ENCODE data around the gene HS6ST2.

Gene HS6ST2

DNA sequence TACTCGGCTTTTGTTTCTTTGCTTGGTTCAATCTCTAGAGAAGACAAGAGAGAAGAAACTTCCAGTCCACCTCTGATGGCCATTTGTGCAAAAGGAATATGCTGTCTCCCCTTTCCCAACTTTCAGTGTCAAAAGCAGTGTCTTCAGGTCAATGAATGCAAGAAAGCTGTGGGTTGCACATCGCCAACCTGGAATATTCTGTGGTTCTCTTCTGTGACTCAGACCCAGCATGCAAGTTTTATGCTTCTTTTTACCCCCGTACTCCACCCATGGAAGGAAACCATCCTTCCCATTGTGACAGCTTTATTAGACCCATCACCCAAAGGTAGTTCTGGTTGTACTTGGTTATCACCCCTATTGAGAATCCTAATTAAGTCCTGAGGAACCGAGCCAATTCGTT is 334.0 kb downstream of the HS6ST2 start:
- no peak for DNase-seq (ENCODE audit: low read depth in 2 of 3, low spot score in 1 of 3)

DNA sequence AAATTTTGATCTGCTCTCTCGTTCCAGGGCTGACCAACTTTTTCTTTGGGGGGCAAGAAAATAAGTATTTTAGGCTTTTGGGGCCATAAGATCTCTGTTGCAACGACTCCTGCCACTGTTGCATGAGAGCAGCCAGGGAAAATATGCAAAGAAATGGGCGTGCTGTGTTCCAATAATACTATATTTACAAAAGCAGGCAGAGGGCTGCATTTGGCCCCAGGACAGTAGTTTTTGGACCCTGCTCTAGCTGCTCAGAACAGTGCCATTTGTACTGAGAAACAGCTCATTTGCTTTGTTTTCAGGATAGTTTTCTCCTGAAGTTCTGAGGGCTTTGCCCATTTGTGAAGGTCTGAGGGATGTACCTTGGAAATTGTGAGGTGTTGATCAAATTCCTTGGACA is 334.5 kb downstream of the HS6ST2 start:
- no peak for DNase-seq (ENCODE audit: low read depth in 2 of 3, low spot score in 1 of 3)

DNA sequence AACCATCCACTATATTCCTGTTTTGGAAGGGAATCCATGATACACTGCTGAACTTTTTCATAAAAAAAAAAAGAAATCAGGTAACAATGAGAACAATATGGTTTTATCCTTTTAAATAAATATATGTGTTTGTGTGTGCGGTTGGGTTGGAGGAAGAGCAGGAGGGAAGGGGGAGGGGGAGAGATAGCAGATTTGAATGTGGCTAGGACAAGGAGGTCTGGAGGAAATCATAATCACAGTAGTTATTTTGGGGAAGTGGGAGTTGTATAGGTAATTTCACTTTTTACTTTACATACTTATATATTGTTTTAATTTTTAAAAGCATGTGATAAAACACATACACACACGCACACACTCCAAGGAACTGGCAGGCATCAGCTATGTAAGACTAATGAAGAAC is 335.1 kb downstream of the HS6ST2 start:
- no peak for DNase-seq (ENCODE audit: low read depth in 2 of 3, low spot score in 1 of 3)

DNA sequence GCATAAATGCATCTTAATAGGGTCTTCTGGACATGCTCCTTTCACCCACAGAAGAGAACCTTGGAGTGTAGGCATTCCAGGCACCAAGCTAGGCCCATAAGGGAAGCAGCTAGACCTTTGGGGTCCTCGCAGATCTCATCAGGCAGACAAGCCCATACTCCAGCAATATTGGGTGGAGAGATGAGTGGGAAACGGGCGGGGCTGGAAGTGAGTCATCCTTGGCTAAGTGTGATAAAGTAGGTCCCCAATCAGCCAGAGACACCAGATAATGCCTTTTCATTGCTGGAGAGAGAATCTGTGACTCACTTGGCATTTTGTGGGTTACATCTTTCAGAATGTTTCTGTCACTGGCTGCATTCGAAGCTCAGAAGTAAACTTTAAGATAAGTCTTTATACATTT is 336.3 kb downstream of the HS6ST2 start:
- peak; percentile 37 to 43 (median 40) for DNase-seq (ENCODE audit: low read depth in 2 of 3, low spot score in 1 of 3)

DNA sequence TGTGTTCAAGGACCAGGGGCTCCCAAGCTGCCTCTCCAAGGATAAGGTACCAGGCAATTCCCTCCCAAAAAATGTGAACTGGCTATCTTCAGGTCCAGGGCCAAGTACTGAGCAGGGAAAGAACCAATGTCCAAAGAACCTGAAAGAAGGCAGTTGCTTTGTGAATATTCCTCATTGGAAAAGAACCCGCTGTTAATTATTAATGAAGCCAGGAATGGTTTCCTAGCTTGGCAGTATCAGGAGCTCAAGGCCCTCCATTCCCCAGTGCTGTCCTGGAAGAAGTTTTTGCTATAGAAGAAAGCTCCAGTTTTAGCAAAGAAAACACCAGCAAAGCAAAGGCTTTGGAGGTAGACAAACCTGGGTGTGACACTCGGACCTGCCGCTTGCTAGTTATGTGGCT is 339.6 kb downstream of the HS6ST2 start:
- no peak for DNase-seq (ENCODE audit: low read depth in 2 of 3, low spot score in 1 of 3)

DNA sequence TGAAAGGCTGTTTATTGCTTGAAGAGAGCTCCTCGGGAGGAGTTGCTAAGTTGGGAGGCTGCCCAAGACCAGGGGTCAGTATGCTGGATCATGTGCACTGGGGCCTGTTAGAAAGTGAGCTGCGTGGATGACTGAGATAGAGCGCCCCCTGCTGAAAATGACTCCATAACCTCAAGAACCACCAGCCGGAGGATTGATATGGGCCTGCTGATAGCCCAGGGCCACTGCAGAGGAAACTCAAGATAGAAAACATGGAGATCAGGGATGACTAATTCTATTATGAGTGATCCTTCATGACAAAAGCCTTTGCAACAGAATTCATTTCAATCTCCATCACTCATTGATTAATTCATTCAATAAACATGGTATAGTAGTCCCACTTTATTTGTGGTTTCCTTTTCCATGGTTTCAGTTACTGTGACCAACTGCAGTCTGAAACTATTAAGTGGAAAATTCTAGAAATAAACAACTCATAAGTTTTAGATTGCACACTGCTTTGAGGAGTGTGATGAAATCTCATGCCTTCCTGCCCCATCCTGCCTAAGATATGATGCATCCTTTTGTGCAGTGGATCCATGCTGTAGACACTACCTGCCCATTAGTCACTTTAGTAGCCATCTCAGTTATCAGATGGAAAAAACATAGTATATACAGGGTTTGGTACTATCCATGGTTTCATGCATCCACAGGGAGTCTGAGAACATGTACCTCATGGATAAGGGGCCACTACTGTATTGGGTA is 342.9 kb downstream of the HS6ST2 start:
- peak; percentile 11 to 46 (median 12) for DNase-seq (ENCODE audit: low read depth in 2 of 3, low spot score in 1 of 3)

DNA sequence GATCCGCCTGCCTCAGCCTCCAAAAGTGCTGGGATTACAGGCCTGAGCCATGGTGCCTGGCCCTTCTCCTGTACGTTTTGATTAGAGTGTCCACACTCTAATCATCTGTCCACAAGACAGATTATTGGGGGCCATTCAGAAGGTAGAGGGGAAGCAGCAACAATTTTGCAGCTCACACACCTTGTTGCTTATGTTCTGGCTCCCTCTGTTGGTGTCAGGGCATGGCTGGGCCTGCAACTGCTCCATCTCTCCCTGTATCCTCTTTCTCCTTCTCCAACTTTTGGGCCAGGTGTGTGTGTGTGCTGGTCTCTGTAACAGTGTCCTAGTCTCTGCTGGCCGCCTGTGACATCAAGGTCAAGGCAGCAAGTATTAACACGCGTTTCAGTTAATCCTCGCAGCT is 344.1 kb downstream of the HS6ST2 start:
- DNase-seq (ENCODE audit: low read depth in 2 of 3, low spot score in 1 of 3) = no peak

DNA sequence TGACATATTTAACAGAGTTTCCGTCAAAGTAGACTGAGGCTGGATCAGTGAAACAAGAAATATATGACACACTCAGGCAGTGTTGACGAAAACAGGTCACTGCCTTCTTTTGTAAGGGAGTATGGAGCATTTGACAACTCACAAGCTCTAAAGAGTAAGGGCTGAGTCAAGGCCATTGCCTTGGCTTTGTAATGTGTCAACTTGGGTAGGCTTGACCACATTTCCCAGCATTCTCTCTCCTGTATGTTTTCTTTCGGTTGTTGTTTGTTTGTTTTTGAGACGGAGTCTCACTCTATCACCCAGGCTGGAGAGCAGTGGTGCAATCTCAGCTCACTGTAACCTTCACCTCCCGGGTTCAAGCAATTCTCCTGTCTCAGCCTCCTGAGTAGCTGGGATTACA is 344.6 kb downstream of the HS6ST2 start:
- no peak for DNase-seq (ENCODE audit: low read depth in 2 of 3, low spot score in 1 of 3)

DNA sequence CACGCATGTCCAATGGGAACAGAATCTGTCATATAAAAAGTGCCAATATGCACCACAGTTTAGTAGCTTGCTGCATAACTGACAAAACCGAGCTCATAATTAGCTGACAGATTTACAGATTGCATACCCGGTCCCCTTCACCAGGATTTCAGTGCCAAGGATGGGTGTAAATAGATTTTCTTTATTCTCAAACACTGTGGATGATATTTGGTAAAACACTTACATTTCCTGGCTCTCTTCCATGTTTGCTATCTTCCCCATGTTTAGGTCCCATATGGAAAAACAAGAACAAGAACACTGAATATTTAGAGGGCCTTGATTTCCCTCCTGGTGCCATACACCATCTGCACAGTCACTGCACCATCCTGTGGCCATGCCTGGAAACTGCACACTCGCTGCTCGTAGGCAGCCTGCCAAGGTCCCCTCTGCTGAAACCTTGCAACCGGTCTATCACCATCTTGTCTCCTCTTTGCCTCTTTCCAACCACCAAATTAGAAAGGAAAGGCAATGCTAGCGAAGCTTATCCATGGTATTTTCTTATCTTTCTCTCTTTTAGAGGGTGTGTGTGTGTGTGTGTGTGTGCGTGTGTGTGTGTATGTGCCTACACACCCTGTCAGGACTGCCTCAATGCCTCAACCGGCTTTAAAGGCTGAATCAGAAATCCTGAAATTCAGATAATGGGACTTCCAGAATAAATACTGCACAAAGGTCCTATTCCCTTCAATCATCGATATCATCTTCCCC is 345.4 kb downstream of the HS6ST2 start:
- DNase-seq (ENCODE audit: low read depth in 2 of 3, low spot score in 1 of 3) = peak; percentile 15 to 41 (median 15)

DNA sequence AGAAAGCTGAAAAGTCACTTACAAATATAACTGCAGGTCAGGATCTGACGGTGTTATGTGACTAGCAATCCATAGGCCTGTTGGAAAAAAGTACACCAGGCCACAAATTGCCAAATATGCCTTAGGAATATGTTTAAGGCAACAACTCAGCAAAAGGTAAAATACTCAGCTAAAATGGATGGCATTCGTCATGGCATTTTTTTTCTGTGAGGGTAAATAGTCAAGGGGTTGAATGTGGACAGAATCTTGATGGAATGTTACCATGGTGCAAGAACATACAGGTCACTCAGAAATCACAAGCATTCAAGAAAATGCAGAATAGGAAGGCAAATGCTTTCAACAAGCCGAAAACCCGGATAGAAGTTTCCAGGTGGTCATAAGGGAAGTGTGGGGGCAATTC is 347.9 kb downstream of the HS6ST2 start:
- DNase-seq (ENCODE audit: low read depth in 2 of 3, low spot score in 1 of 3) = no peak

DNA sequence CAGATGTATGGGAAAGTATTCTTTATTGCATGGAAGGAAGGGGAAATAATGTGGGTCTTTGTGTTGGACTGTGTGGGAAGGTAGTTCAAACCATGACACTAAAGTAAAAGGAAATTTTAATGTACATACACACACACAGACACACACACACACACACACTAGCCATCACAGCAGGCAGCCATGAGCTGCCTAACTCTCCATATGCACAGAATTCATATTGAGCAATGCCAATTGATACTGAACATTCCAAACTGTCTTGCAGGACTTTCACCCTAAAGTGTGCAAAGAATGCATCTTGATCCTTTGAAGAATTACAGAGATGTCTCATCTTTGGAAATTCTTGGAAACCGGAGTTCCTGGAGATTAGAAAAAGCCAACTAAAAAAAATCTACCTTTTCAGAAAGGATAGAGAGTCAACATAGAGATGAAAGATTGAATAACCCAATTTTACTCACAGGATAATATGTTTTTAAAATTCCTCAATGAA is 349.0 kb downstream of the HS6ST2 start:
- no peak for DNase-seq (ENCODE audit: low read depth in 2 of 3, low spot score in 1 of 3)

DNA sequence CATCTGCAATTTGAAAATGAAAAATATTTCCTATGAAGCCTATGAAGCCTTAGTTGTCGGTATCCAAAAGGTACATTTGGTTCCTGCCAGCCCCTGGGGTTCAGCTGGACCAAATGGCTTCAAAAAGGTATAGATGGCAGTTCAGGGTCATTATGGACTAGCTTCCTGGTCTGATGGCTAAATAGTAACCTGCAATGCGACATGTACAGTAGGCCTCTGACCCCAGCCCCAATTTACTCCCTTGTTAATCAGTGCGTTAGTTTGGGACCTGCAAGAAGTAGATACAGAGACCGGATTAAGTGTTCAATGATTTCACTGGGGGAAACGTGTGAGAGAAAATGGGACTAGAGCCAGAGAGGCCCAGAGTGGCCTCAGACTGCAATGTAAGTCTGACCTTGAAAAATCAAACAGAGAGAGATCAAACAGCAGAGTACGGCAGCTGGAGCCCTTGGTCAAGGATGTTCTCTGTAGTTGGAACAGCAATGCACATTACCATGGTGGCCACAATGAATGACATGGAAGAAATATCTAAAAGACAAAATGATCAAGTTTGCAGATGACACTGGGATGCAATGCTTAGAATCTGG is 354.6 kb downstream of the HS6ST2 start:
- DNase-seq (ENCODE audit: low read depth in 2 of 3, low spot score in 1 of 3) = no peak

DNA sequence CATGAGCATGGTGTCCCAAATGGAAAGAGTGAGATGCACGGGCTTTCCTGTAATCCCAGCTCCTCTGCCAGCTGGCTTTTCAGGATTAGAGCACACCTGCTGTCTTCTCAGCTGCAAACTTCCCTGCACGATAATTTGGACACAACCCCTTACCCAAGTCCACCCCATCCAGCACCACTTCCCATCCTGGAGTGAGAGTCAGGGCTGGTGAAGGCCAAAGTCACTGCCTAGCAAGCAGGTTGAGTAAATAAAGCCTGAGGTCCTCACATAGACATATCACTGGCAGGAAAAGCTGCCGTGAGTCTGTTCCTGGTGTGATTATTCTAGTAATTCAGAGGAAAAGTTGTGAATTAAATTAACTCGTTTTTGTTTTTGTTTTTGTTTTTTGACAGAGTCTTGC is 355.7 kb downstream of the HS6ST2 start:
- DNase-seq (ENCODE audit: low read depth in 2 of 3, low spot score in 1 of 3) = no peak

DNA sequence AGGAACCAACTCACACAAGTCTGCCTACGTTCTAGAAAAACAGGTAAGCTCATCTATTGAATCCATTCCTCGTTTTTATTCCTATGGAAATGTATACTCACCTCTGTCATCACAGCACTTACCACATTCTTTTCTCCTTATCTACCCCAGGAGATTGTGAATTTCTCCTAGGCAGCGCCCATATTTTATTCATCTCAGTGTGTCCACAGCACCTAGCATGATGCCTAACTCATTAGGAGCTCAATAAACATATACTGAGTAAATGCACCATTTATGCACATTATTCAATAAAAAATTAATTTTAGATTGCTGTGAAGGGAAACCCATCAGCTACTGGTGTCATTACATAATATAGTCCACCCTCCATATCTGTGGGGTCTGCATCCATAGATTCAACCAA is 363.4 kb downstream of the HS6ST2 start:
- no peak for DNase-seq (ENCODE audit: low read depth in 2 of 3, low spot score in 1 of 3)

DNA sequence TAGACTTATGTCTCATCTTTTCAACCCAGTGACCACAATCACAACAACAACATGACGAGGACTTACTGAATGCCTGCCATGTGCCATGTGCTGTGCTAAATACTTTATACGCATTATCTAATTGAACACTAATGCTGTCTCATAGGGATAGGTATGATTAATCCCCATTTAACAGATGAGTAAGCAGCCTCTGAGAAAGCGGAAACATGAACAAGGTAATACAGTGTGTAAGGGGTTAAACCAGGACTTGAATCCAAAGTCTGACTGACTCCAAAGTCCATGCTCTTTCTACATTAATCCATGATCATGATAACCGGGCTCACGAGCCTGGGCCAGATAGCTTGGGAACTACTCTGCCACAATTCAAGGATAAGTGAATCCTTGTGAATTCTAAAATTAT is 364.3 kb downstream of the HS6ST2 start:
- DNase-seq (ENCODE audit: low read depth in 2 of 3, low spot score in 1 of 3) = no peak

DNA sequence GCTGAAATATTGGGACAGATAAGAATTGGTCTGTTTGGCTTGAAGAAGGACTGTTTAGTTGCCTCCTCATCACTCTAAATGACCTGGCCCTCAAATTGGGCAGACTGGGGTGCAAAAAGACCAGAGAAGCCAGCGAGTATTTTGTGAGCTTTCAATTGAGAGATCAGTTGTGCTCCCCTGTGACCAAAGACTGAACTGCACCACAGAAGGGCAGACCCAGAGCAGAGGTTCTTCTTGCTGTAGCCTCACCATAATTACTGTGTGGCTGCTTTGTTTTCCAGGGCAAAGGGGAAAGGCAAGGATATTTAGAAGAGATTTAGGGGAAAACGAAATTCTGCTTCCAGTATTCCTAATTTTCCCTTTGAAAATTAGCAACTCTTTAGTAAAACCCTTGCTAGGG is 365.5 kb downstream of the HS6ST2 start:
- DNase-seq (ENCODE audit: low read depth in 2 of 3, low spot score in 1 of 3) = no peak

DNA sequence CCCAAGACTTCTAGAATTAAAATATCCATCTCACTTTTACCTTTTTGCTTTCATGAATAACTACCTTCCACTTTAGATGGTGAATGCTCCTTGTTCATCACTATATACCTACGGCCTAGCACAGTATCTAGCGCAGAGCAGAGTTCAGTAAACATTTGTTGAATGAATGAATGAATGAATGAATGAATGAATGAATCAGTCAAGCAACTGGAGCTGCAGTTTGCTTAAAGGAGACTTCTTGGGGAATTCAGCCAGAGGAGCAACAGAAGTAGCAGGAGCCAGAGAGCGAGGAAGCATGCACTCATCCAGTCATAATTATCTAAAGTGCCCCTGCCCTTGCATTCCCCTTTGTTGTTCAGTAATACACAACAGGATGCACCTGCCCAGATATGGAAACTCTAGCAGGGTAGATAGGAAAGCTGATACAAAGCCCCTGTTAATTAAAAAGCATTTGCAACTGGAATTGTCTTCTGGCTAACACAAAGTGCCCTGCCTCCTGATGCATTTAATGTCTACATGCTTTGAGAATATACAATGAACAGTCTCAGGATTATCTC is 366.6 kb downstream of the HS6ST2 start:
- DNase-seq (ENCODE audit: low read depth in 2 of 3, low spot score in 1 of 3) = no peak

DNA sequence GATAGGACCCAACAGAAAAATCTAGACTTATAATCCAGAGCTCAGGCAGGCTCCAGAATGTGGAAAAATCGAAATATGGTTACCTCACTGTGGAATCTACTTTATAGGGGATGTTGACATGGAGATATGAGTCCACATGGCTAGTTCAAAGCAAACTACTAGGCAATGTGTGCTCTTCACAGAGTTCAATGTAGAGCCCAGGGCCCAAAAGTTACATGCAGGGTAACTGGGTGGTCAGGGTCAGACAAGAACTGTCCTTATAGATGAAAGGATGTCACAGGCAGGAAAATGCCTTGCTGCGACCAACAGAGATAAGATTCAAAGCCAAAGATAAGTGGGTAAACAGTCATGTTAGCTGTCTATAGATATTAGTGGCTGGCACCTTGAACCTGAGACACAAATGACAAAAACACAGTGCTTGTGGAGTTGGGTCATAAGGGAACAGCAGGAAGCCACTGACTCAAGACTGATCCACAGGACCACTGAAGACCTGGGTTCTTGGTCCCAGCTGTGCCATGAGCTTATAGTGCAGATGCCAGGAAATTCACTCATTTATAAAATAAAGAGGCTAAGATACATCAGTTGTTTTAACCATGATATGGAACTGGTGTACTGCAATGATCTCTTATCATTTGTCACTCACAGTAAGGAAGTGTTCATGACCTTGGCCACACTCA is 367.9 kb downstream of the HS6ST2 start:
- no peak for DNase-seq (ENCODE audit: low read depth in 2 of 3, low spot score in 1 of 3)

DNA sequence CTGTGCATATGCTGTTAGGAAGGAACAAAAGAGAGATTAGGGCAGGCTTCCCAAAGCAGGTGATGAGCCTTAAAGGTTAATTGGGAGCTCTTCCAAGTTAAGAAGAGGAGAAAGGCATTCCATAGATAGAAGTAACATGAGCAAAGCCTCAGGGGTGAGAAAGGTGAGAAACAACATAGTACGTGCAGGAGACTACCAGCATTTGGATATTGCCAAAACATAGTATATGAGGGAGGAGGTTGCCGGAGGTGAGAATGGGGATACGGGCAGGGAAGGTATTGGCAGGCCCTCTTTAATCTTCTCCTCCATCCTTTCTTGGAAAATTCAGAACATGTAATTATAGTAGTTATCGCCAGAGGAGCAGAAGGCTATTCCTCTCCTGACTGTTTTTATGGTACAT is 373.5 kb downstream of the HS6ST2 start:
- DNase-seq (ENCODE audit: low read depth in 2 of 3, low spot score in 1 of 3) = no peak

DNA sequence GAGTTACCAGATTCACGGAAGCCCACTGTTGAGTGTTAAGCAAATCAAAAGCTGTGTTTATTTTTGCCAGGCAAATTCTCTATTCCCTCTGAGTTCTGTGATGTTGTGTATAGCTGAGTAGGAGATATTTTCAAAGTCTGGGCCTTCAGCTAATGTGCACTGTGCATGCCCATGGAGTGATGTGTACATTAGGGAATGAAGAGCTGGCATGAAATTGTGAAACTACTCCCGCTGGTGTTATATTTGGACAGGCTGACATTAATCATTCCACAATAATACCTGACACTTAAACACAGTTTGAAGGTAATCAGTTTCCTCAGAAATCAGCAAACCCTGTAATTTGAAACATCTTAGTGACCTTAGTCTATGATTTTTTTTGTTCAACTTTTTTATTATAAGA is 381.5 kb downstream of the HS6ST2 start:
- DNase-seq (ENCODE audit: low read depth in 2 of 3, low spot score in 1 of 3) = no peak
